K562 treated with DMSO at 1 percent for 12 hours (cell line): ENCODE results near the gene RAB40AL. TPM values are rescaled to one million over a fixed set of nuclear protein-coding genes. Genes with fewer than 3 reads are reported as not detected.

ENCODE experiments used
- total RNA-seq: library from RNA; unstranded; fragments of 300-600 nt; gene quantifications from 2 replicates; pipeline ENCODE4 v1.2.3, GENCODE V29; 2022; ENCODE audit not compliant: insufficient read depth

RAB40AL gene, protein sequence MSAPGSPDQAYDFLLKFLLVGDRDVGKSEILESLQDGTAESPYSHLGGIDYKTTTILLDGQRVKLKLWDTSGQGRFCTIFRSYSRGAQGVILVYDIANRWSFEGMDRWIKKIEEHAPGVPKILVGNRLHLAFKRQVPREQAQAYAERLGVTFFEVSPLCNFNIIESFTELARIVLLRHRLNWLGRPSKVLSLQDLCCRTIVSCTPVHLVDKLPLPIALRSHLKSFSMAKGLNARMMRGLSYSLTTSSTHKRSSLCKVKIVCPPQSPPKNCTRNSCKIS
- total RNA-seq, result 1.1 TPM in 1 of 2 replicates, not detected in the other

DNA sequence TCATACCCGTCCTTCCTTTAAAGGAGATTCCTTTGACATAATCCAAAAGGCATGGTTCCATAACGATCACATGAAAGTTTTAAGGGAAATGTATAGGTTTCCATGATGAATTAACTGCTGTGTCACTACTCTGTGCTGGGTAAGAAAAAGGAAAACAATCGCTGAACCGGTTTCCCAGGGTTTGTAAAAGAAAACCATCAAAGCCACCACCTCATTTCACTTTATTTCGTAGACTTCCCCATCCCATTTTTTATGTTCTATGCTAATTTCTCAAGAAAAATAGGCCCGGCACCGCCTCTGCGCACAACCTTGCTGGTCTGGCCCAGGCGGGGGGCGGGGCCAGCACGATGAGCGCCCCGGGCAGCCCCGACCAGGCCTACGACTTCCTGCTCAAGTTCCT lies at the start of gene RAB40AL:
Gene RAB40AL, plus strand, starts transcription at position 301 of the 400 bp plus-strand sequence. Its CDS starts 47 bp downstream, at position 348.

Other genes starting within 250 kb of the RAB40AL start
- 1.7 and 9.0 TPM in 2 replicates for gene GPRASP2, start 224.8 kb upstream of the RAB40AL start, total RNA-seq
- 0.50 and 3.6 TPM in 2 replicates for gene GPRASP3, start 216.5 kb upstream of the RAB40AL start, total RNA-seq
- not detected in 2 replicates for gene BEX1, start 126.9 kb downstream of the RAB40AL start, total RNA-seq
- gene NXF3, start 155.9 kb downstream of the RAB40AL start, total RNA-seq, result 1.3 and 1.6 TPM in 2 replicates